ENCODE data around the gene MDM2.

DNA sequence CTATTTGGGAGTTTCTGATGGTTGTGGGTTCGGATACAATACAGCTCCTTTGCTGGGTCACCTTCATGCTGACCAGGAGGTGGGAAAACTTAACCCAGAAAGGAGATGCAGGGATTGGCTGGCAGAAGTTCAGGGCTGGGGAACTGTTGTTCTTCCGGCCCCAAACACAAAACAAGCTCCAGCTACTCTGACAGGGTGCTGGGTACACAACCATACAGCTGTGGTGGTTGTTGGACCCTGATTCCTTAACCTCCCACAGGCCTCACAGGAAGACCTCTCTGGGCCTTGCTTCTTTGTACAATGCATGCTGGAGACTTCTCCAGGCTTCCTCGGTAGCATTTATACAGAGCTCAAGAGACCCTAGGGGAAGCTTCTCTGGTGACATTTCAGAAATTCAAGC is 77.4 kb downstream of the MDM2 start:
- TF ChIP-seq, protein P1, sequence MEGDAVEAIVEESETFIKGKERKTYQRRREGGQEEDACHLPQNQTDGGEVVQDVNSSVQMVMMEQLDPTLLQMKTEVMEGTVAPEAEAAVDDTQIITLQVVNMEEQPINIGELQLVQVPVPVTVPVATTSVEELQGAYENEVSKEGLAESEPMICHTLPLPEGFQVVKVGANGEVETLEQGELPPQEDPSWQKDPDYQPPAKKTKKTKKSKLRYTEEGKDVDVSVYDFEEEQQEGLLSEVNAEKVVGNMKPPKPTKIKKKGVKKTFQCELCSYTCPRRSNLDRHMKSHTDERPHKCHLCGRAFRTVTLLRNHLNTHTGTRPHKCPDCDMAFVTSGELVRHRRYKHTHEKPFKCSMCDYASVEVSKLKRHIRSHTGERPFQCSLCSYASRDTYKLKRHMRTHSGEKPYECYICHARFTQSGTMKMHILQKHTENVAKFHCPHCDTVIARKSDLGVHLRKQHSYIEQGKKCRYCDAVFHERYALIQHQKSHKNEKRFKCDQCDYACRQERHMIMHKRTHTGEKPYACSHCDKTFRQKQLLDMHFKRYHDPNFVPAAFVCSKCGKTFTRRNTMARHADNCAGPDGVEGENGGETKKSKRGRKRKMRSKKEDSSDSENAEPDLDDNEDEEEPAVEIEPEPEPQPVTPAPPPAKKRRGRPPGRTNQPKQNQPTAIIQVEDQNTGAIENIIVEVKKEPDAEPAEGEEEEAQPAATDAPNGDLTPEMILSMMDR (IDR thresholded peaks at IDR 0.05) = no peak
- no peak for TF ChIP-seq POLR2A (IDR thresholded peaks at IDR 0.05)

All from vagina (tissue), 2 donors.